ENCODE data around the gene TRAF3IP1.

DNA sequence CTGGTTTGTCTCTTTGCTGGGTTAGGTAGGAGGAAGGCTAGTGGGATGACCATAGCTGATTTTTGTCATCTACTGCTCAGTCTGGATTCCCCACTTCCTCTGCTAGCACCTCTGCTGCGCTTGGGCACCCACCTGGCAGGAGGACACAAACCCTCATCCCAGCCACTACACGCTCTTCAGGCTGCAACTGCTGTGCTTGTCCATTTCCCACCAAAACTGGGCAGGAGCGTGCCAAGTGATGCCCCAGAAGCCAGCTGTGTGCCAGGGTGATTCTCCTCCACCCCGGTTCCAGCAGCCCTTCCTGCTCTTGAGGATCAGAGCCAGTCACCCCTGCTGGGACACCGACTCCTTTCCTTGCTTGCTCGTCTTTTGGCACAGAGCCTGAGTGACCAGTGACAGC, 16.2 kb upstream of the TRAF3IP1 start:
- TF ChIP-seq, protein P1, sequence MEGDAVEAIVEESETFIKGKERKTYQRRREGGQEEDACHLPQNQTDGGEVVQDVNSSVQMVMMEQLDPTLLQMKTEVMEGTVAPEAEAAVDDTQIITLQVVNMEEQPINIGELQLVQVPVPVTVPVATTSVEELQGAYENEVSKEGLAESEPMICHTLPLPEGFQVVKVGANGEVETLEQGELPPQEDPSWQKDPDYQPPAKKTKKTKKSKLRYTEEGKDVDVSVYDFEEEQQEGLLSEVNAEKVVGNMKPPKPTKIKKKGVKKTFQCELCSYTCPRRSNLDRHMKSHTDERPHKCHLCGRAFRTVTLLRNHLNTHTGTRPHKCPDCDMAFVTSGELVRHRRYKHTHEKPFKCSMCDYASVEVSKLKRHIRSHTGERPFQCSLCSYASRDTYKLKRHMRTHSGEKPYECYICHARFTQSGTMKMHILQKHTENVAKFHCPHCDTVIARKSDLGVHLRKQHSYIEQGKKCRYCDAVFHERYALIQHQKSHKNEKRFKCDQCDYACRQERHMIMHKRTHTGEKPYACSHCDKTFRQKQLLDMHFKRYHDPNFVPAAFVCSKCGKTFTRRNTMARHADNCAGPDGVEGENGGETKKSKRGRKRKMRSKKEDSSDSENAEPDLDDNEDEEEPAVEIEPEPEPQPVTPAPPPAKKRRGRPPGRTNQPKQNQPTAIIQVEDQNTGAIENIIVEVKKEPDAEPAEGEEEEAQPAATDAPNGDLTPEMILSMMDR (IDR thresholded peaks at IDR 0.05) = no peak
- no peak for TF ChIP-seq POLR2A (IDR thresholded peaks at IDR 0.05)

Data from body of pancreas (tissue), 4 donors.